NCI-H524 (cell line): ENCODE results near the gene TSC22D2.

Experiments used
- DNase-seq, 2 experiments: peaks; one replicate each; lab custom pipeline; 2025; lab: John Stamatoyannopoulos, UW

TSC22D2 gene

DNA sequence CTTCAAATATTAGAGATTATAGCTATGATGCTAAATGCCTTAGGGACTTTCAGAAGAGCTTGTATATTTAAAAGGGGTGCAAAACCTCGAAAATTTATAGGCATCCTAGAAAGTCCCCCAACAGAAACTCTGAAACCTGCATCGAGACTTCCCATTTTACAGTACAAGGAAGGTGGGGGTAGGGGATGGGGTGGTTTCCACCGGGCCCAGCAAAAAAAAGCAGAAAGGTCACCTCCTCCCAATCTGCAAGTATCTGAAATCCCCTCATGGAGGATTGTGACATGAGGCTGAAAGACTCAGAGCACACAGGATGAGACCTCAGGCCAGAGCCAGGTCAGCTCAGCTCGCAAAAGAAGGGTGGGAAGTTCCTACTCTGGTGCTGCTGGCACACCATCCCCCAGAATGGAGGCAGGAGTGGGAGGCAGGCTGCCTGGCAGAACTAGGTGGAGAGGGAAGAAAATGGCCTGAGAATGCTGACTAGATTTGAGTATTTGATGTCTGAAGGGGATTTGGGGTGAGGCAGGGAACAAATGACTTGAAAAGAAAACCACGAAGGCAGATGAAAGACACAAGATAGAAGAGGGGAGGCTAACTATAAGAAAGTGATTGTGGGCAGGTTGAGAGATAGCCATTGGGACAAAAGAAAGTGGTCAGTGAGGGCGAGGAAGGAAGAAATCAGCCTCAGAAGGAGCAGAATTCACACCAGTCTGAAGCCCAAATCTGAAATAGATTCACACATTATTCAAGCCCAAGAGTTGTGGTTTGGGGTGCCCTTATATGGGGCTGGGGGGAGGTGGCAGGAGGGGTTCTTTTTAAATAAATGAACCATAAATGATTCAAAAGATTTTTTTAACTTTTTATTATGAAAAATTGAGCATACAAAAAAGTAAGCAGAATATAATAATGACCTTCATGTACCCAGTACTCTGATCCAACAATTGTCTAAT lies 22.5 kb upstream of the TSC22D2 start:
- no peak for DNase-seq

DNA sequence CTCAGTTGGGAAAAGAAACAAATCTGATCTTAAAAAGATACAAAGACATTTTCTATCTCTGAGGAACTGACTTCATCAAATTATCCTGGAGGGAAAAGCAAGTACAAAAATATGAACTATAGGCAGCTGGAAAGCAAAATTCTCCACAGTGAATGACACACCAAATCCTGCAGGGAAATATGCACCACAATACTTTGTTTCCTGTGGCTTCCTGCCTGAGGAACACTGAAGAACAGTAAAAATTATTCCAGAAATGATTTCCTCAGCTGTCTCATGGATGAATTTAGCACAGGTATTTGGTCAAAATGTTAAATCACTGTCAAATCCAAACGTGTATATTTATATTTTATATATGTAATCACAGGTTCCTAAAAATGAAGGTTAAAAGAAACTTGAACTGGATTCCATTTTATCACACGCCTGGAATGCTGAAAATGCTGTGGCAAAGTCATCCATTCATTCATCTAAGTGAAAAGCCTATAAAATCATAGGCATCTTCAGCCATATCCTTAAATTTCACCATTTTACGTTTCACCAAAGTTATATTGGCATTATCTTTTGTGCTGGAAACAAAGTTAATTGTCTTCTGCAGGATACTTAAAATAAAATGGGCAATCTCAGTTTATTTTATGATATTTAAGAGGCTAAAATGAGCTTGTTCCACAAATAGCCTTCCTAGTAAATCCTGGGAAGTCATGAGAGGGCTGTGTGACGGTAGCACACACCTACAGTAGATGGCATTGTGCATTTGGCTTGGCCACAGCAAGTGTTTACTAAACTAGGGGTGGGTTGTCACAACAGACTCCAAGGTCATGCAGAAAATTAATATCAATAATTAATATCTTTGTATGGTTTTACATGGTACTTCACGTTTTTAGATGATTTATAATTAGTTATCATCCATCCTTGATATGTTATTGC lies 19.3 kb upstream of the TSC22D2 start:
- DNase-seq = no peak

DNA sequence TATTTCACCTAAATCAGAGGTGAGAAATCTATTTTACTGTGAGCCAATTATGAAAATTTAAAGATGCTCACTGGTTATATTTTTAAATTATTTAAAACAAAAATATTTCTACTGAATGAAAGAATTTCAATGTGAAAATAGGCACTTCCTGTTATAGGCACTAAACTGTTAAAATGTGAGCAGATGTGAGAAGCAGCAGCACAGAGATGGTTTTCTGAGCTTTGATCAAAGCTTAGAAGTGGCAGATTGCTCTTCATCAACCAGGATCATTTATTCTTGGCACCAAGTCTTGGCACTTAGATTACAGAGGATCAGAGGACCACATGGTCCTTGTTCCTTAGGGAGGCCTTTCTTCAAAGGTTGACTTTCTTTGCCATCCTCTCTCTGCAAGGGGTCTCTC lies 18.0 kb upstream of the TSC22D2 start:
- DNase-seq = peak; percentile 31 to 51

DNA sequence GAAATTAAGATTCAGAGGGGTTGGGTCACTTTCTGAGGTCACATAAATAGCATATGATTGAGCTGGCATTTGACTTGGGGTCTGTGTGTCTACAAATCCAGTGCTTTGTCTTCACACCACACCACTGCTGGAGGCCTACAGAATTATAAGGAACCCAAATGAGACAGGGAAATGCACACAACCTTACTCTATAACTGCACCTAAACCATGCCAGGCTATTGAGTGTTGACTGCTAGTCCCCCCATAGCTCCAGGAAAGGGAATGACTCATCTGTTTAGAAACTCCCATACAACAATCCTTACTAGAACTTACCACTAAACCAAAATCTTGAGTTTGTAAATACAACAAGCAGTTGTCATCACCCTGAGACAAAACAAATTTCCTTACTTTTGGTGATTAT lies 16.9 kb upstream of the TSC22D2 start:
- no peak for DNase-seq

DNA sequence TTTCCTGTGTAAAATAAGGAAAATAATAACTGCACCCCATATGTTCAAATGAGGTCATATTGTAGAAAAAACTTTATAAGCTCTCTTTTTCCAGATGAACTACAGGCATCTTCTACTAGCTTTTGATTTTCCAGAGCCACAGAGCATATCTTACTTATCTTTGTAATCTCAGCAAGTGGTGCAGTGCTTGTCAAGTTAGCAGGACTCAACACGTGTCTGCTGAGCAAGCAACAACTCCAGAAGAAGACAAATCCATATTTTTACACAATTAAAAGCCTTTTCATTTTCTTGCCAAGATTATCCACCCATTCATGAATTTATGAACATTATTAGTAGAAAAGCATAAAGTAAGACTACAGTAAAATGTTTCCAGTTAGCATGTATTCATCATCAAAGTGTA lies 14.4 kb upstream of the TSC22D2 start:
- DNase-seq = no peak

DNA sequence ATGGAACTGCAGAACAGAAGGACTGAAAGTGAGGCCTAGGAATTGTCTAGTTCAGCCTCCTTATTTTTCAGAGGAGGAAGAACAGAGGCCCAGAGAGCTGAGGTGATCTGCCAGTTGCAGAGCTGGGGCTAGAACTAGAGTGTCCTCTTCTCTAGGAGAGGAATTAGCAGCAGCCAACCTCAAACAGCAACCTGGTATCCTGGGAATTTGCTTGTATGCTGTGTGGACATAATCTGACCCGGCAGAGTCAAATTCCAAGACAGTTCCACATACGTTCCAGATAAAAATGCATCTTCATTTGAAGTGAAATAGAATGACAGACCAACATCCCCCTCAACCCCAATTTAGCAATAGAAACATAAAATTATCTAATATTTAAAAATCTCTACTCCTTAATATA lies 13.5 kb upstream of the TSC22D2 start:
- DNase-seq = no peak

DNA sequence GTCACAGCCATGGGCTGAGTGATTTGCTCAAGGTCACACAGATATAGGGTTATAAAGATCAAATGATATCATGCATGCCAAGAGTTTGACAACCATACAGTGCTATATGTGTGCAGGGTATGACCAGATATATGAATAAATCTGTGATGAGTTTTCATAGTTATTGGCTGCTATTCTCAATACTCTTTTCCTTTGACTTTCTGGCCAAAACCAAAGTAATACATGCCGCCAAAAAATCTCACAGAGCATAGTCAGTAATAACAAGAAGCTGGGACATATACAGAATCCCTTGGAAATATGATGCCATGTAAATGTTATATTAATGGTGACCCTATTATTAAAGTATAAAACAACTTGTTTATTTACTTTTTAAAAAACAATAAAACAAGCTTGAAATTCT lies 11.6 kb upstream of the TSC22D2 start:
- no peak for DNase-seq

DNA sequence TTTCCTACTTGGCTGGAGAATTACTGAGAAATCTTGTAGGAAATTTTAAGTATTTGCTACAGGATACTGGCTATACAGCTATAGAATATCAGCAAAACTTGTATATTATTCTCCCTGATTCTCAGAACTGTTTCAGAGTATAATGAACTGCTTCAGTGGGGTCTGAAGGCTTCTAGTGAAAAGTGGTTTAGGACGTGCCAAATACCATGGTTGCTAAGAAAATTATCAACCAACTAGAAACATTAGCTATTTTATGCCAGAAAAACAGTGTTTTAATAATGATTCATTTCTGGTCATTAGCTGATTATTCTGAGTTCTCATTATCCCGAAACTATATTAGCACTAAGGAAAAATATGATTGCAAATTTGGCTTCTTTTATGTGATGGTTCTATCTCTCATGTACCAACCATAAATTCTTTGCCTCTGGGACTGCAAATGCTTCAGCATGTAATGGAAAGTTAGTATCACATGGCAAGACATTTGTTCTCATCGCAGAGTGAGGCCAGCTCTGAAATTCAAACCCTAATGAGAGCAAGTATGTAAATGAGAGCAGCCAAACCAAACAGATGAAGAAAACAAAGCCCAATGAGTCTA lies 11.0 kb upstream of the TSC22D2 start:
- DNase-seq = no peak

DNA sequence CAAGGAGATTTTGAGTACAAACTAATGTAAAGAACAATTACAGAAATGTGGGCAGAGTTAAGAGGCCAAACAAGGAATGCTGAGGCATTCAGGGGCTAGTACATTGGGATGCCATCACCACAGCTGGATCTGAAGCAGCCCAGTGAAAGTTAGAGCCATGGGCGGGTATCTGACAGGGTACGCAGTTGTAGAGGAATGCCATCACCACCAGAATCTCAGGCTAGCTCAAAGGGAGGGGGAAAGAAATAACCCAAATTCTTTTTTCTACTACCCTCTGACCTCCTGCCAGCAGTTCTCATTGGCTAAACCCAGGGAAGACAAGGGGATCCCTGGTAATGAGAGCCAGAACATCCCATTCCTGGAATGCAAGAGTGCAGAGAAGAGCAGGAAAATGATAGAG lies 9.0 kb upstream of the TSC22D2 start:
- DNase-seq = no peak

DNA sequence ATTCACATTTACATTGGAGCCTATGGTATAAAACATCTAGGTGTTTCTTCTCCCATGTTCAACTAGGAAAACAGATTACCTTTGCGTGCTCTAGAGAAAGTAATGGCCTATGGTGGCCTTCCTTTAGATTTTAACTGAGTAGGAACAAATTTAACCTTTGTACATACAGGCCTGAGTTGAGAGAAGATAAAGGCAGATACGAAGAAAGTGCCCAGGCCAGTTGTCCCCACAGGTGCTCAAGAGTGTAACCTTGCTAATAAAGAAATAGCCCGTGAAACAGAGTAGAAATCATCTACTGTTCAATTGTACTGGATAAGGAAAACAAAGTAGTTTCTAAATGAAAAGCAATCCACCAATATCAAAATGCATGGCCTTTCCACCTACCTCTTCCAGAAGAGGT lies 6.8 kb upstream of the TSC22D2 start:
- no peak for DNase-seq

DNA sequence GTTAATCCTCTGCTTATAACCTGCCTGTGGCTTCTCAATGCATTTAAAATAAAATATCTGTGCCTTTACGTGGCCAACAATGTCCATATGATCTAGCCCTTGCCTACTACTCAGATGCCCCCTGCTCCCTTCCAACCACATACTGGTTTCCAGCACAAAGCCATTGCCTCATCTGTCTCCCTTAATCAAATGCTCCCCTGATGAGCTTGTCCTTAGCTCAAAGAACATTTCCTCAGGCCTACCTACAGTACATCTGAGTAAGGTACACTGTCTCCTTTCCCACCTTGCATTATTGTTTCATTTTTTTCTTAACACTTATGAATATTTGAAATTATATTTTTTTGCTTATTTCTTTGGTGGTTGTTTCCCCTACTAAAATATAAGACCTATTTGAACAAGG lies 5.9 kb upstream of the TSC22D2 start:
- DNase-seq = no peak

DNA sequence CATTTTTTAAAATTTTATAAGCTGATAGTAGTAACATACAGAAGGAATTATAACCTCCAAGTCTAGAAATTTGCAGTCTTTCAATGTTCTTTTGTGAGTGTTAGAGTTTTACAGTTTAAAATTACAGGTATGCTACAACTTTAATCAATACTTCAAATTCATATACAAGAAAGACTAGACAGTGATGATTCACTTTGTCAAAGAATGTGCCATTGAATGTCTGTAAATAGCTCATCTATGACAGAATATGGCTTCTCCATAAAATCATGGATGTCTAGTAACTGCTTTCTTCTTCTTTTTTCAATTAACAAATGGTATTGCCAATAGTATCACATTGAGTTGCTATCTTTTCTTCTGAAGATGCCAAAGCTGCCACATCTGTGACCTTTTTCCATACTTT lies 4.1 kb upstream of the TSC22D2 start:
- DNase-seq = no peak

DNA sequence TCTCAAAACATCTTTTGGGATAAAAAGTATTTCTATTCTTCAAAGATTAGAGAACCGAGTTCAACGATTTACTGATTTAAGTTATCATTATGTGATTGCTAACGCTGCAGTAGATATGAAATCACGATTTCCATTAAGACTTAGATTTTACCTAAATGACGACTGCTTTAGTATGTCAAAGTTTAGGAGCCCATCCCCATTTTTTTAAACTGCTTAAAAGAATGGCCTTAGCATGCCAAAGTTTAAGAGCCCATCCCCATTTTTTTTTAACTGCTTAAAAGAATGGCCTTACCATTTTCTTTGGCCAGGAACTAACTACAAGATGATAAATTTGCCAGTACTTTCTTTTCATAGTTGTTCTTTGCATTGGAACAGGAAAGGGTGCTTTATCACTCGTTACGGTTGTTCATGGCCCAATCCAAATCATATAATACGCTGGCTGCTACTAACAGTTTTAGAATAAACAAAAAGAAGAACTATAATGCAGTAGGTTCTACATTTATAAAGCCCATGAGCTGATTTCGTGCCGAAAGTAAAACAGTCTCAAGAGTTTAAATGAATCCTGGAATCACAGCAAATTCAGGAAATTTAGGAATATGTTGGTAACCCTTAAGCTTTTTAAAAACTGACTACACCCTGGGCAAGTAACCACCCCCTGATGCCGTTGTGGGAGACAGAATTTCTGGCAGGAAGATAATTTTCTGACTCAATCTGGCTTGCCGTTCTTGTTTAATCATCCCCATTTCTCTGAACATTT lies 869 bp upstream of the TSC22D2 start:
- DNase-seq = no peak

DNA sequence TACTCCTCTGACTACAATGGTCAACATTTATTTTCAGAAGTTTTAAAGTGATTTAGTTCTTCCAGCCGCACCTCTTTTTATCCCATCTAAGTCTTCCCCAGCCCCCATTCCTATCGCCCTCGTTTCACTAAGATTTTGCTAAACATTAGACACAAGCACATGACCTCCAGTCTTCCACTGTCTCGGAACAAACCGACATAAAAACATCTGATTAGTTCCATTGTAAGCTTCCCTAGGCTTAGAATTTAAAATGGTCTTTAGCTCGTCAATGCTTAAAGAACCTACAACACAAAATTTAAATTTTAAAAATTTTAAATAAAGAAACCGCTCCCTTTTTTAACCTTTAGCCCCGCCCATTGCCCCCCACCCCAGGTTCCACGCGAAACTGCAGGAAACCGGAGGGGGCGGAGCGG lies 284 bp upstream of the TSC22D2 start:
- DNase-seq = no peak

DNA sequence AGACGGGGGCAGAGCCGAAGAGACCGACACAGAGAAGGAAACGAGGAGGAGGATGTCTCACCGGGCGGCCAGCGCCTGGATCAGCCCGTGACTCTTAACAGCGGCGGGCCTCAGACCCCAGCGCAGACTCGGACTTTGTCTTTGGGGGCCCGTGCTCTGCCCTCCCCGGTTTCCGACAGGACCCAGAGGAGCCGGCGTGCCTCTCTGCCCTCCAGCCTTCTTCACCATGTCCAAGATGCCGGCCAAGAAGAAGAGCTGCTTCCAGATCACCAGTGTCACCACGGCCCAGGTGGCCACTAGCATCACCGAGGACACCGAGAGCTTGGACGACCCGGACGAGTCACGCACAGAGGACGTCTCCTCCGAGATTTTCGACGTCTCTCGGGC lies 1.0 kb downstream of the TSC22D2 start:
- no peak for DNase-seq

DNA sequence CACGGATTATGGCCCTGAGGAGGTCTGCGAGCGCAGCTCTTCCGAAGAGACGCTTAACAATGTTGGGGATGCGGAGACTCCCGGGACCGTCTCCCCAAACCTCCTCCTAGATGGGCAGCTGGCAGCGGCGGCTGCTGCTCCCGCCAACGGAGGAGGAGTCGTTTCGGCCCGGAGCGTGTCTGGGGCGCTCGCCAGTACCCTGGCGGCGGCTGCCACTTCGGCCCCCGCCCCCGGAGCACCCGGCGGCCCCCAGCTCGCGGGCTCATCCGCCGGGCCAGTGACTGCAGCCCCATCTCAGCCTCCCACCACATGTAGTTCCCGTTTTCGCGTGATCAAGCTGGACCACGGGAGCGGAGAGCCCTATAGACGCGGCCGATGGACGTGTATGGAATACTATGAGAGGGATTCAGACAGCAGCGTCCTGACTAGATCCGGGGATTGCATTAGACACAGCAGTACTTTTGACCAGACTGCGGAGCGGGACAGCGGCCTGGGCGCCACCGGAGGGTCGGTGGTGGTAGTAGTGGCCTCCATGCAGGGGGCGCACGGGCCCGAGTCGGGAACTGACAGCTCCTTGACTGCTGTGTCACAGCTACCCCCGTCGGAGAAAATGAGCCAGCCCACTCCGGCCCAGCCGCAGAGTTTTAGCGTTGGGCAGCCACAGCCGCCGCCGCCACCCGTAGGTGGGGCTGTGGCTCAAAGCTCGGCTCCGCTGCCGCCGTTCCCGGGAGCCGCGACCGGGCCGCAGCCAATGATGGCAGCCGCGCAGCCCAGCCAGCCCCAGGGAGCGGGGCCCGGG lies 1.6 kb downstream of the TSC22D2 start:
- DNase-seq = peak; percentile 49 to 78

DNA sequence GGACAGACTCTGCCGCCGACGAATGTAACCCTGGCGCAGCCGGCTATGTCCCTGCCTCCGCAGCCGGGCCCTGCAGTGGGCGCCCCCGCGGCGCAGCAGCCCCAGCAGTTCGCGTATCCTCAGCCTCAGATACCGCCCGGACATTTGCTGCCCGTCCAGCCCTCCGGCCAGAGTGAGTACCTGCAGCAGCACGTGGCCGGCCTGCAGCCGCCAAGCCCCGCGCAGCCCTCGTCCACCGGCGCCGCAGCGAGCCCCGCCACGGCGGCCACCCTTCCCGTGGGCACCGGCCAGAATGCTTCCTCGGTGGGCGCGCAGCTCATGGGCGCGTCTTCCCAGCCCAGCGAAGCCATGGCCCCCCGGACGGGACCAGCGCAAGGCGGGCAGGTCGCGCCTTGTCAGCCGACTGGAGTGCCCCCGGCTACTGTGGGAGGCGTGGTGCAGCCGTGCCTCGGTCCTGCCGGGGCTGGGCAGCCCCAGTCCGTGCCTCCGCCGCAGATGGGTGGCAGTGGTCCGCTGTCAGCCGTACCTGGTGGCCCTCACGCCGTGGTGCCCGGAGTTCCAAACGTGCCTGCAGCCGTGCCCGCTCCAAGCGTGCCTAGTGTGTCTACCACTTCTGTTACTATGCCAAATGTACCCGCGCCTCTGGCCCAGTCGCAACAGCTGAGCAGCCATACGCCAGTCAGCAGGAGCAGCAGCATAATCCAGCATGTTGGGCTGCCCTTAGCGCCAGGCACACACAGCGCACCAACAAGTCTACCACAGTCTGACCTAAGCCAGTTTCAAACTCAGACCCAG lies 2.4 kb downstream of the TSC22D2 start:
- DNase-seq = peak; percentile 67 to 71

DNA sequence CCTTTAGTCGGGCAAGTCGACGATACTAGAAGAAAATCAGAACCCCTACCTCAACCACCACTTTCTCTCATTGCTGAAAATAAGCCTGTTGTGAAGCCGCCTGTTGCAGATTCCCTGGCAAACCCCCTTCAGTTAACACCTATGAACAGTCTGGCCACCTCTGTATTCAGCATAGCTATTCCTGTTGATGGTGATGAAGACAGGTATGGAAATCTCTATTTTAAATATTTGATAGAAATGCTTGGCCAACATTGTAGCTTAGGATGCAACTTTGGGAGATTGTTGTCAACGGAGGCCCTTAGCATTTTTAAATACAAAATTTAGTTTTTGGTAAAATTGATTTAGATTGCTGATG lies 3.0 kb downstream of the TSC22D2 start:
- peak in 1 of 2 experiments; percentile 67 for DNase-seq

DNA sequence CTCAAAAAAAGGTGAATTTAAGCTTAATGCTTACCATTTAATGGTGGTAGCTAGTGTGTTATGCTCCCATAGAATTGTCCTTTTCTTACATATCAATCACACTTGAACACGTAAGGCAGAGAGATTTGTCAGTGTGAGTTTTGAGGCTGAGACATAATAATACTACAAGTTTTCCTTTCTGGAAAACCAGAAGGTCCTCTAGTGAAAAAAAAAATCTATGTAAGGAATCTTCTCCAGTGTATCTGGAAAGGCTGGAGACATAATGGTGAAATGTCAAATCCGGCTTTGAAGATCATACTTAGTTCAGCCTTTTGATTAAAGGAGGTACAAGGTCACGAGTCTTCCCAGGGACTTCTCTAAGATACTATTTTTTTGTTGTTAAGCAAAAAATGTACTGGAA lies 3.4 kb downstream of the TSC22D2 start:
- peak in 1 of 2 experiments; percentile 14 for DNase-seq

DNA sequence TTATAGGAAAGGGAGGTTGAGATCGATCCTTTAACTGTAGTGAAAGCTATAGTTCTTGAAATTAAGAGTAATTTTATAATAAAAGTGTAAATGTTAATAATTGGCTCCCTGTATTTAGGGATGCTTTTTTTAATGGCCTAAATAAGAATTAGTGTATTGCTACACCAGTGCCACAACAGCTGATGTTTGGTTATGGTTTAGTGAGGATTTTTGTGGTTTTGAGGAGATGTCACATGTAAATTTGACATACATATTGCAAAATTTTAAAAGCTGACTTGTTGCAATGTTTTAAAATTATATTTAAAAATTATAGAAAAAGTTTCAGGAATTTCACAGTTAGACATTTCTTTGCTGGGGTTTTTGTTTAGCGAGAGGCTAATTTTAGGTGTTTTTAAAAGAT lies 3.9 kb downstream of the TSC22D2 start:
- no peak for DNase-seq
